Fibroblast of skin of scalp (primary cell): ENCODE measurements around the gene ZNF423.
"Not testable (repeated sequence)": the region's sequence is repeated elsewhere in the genome, so short reads cannot be mapped to it uniquely, and the experiment has no call there.

Source experiments
- DNase-seq: peaks from one replicate; pipeline ENCODE4 v3.0.0-alpha.2; 2013

Gene ZNF423

GRCh38 chr16:49523435-49524159 is 332.3 kb downstream of the ZNF423 start:
- DNase-seq: no peak

GRCh38 chr16:49521734-49522325 is 334.1 kb downstream of the ZNF423 start:
- DNase-seq: no peak

- DNase-seq: no peak
These were observed 335.3 kb downstream of the ZNF423 start for GRCh38 chr16:49520492-49521038.

- no peak for DNase-seq
These were observed 336.2 kb downstream of the ZNF423 start for GRCh38 chr16:49519741-49520140.

- DNase-seq: no peak
These were observed 336.8 kb downstream of the ZNF423 start for GRCh38 chr16:49519008-49519656.

- no peak for DNase-seq
These were observed 339.4 kb downstream of the ZNF423 start for GRCh38 chr16:49516382-49517036.

GRCh38 chr16:49515861-49516260 is 340.1 kb downstream of the ZNF423 start:
- no peak for DNase-seq

GRCh38 chr16:49515016-49515565 is 340.8 kb downstream of the ZNF423 start:
- DNase-seq: no peak

- no peak for DNase-seq
These were observed 341.6 kb downstream of the ZNF423 start for GRCh38 chr16:49514073-49514980.

GRCh38 chr16:49513040-49513439 is 342.9 kb downstream of the ZNF423 start:
- DNase-seq: no peak

- DNase-seq: no peak
These were observed 345.1 kb downstream of the ZNF423 start for GRCh38 chr16:49510654-49511305.

GRCh38 chr16:49510141-49510540 is 345.8 kb downstream of the ZNF423 start:
- no peak for DNase-seq

- not testable (repeated sequence) for DNase-seq
These were observed 349.6 kb downstream of the ZNF423 start for GRCh38 chr16:49506058-49507013.

- DNase-seq: no peak
These were observed 350.4 kb downstream of the ZNF423 start for GRCh38 chr16:49505556-49505955.

- no peak for DNase-seq
These were observed 351.3 kb downstream of the ZNF423 start for GRCh38 chr16:49504626-49505025.

- no peak for DNase-seq
These were observed 351.9 kb downstream of the ZNF423 start for GRCh38 chr16:49504023-49504364.

GRCh38 chr16:49503256-49504022 is 352.5 kb downstream of the ZNF423 start:
- no peak for DNase-seq

GRCh38 chr16:49502136-49502881 is 353.6 kb downstream of the ZNF423 start:
- DNase-seq: no peak
